Liver (tissue), 9 donors: ENCODE results near the gene KCNQ1. TPM values are rescaled to one million over a fixed set of nuclear protein-coding genes. Genes with fewer than 3 reads are reported as not detected.

Experiments used
- DNase-seq: peaks from one replicate; pipeline ENCODE4 v3.0.0-alpha.2; 2017; ENCODE audit warnings: low spot score
- H3K27ac ChIP-seq, 2 donors: one replicate each; pipeline ENCODE4 v1.7.0; 2013; ENCODE audit warnings: inconsistent platforms in 2 of 2, low read length in 2 of 2, control low read depth in 1 of 2, low read depth in 1 of 2, mild to moderate bottlenecking in 1 of 2
- H3K27me3 ChIP-seq, 4 donors: one replicate each; pipeline versions ENCODE4 v1.6.1 to v1.7.0; 2013; ENCODE audit warnings: low read length in 3 of 4, inconsistent platforms in 1 of 4, mild to moderate bottlenecking in 1 of 4, moderate library complexity in 1 of 4; ENCODE audit not compliant: control insufficient read depth in 4 of 4, insufficient read depth in 4 of 4
- H3K36me3 ChIP-seq, 4 donors: one replicate each; pipeline versions ENCODE4 v1.6.1 to v1.7.0; 2013; ENCODE audit warnings: low read length in 3 of 4, mild to moderate bottlenecking in 3 of 4, low read depth in 1 of 4, moderate library complexity in 1 of 4; ENCODE audit not compliant: control insufficient read depth in 4 of 4, insufficient read depth in 3 of 4
- H3K4me1 ChIP-seq, 4 donors: one replicate each; pipeline versions ENCODE4 v1.6.1 to v1.7.0; 2013; ENCODE audit warnings: low read length in 3 of 4, mild to moderate bottlenecking in 3 of 4, moderate library complexity in 1 of 4; ENCODE audit not compliant: control insufficient read depth in 4 of 4, insufficient read depth in 4 of 4
- H3K4me3 ChIP-seq, 3 donors: one replicate each; pipeline versions ENCODE4 v1.6.1 to v1.7.0; 2013; ENCODE audit warnings: low read length in 3 of 3, control low read depth in 1 of 3, low read depth in 1 of 3, mild to moderate bottlenecking in 1 of 3
- H3K9ac ChIP-seq, 2 donors: one replicate each; pipeline ENCODE4 v1.7.0; 2013; ENCODE audit warnings: low read length in 2 of 2, mild to moderate bottlenecking in 2 of 2, moderate library complexity in 2 of 2, control low read depth in 1 of 2, low read depth in 1 of 2
- H3K9me3 ChIP-seq, 4 donors: one replicate each; pipeline versions ENCODE4 v1.6.1 to v1.7.0; 2013; ENCODE audit warnings: low read length in 3 of 4; ENCODE audit not compliant: control insufficient read depth in 4 of 4
- EGR1 ChIP-seq, 2 donors: IDR thresholded peaks; 2 replicates each; pipeline ENCODE4 v1.6.1; 2016 to 2018; ENCODE audit warnings: antibody characterized with exemption in 2 of 2, low read depth in 2 of 2
- FOXA1 ChIP-seq: IDR thresholded peaks from 2 replicates; pipeline ENCODE4 v1.6.1; 2016; ENCODE audit warnings: antibody characterized with exemption
- FOXA2 ChIP-seq: IDR thresholded peaks from 2 replicates; pipeline ENCODE4 v1.6.1; 2016; ENCODE audit warnings: antibody characterized with exemption
- GABPA ChIP-seq, 2 donors: IDR thresholded peaks in 1 of 2; conservative IDR thresholded peaks in 1 of 2; 2 replicates each; pipeline ENCODE4 v1.6.1; 2016; ENCODE audit warnings: antibody characterized with exemption in 2 of 2, mild to moderate bottlenecking in 1 of 2, moderate library complexity in 1 of 2
- HNF4A ChIP-seq, 2 donors: conservative IDR thresholded peaks; 2 replicates each; pipeline ENCODE4 v1.6.1; 2016; ENCODE audit warnings: antibody characterized with exemption in 2 of 2, mild to moderate bottlenecking in 2 of 2
- HNF4G ChIP-seq: IDR thresholded peaks from 2 replicates; pipeline ENCODE4 v1.6.1; 2016; ENCODE audit warnings: antibody characterized with exemption
- JUND ChIP-seq, 2 donors: IDR thresholded peaks; 2 replicates each; pipeline ENCODE4 v1.6.1; 2016; ENCODE audit warnings: antibody characterized with exemption in 2 of 2
- MAX ChIP-seq: IDR thresholded peaks from 2 replicates; pipeline ENCODE4 v1.6.1; 2016; ENCODE audit warnings: antibody characterized with exemption
- RAD21 ChIP-seq, 2 donors: IDR thresholded peaks; 2 replicates each; pipeline ENCODE4 v1.6.1; 2016; ENCODE audit warnings: antibody characterized with exemption in 2 of 2, mild to moderate bottlenecking in 2 of 2
- RXRA ChIP-seq, 2 donors: IDR thresholded peaks; 2 replicates each; pipeline ENCODE4 v1.6.1; 2017 to 2018; ENCODE audit warnings: antibody characterized with exemption in 2 of 2, mild to moderate bottlenecking in 1 of 2
- TAF1 ChIP-seq: conservative IDR thresholded peaks from 2 replicates; pipeline ENCODE4 v1.6.1; 2016; ENCODE audit warnings: antibody characterized with exemption, mild to moderate bottlenecking
- YY1 ChIP-seq: IDR thresholded peaks from 2 replicates; pipeline ENCODE4 v1.6.1; 2016; ENCODE audit warnings: antibody characterized with exemption, mild to moderate bottlenecking
- WGBS: extraction: QIAGEN DNeasy Blood & Tissue Kit; methylation state at CpG from one replicate; pipeline ENCODE4 v1.1.7; 2013; 5-methylcytosine and 5-hydroxymethylcytosine counted together
- polyA plus RNA-seq, 2 donors: library from polyadenylated mRNA; stranded (reverse) in 1 of 2; unstranded in 1 of 2; fragments of 200-250 nt in 1 of 2; fragments of >200 nt in 1 of 2; fragmentation: Nextera tagmentation in 1 of 2; extraction: Ambion mirVana in 1 of 2; gene quantifications; one replicate each; pipeline versions ENCODE4 v1.2.1 to v1.2.3, GENCODE V29; 2013 to 2015
- total RNA-seq, 2 donors: library from RNA; depleted of rRNA; stranded (reverse); fragments of >200 nt; gene quantifications; one replicate each; pipeline ENCODE4 v1.2.3, GENCODE V29; 2014
- TF ChIP-seq, protein P1 (sequence below): IDR thresholded peaks from 2 replicates; pipeline ENCODE4 v1.6.1; 2016; ENCODE audit warnings: antibody characterized with exemption
- TF ChIP-seq, protein P2 (sequence below): IDR thresholded peaks from 2 replicates; pipeline ENCODE4 v1.6.1; 2016; ENCODE audit warnings: antibody characterized with exemption
- TF ChIP-seq, protein P3 (sequence below): fragments of 150-350 bp; IDR thresholded peaks from 2 replicates; pipeline ENCODE4 v1.5.1; 2017; ENCODE audit warnings: improper control_type of control experiment, low read depth, low read length; ENCODE audit not compliant: missing input control
- donor health status: healthy.
- donor health status: healthy.
- donor health status: healthy.
- donor health status: healthy.
- donor health status: healthy.

The KCNQ1 gene
- total and polyA plus RNA-seq, 4 donors: 0.31 to 2.2 (median 1.5) TPM

GRCh38 chr11:2453436-2453835 lies 8.6 kb downstream of the KCNQ1 start:
- TF ChIP-seq, protein P1, sequence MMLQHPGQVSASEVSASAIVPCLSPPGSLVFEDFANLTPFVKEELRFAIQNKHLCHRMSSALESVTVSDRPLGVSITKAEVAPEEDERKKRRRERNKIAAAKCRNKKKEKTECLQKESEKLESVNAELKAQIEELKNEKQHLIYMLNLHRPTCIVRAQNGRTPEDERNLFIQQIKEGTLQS: no peak
- TF ChIP-seq HNF4A (conservative IDR thresholded peaks at IDR 0.05): no peak
- no peak for TF ChIP-seq FOXA2
- TF ChIP-seq, protein P2, sequence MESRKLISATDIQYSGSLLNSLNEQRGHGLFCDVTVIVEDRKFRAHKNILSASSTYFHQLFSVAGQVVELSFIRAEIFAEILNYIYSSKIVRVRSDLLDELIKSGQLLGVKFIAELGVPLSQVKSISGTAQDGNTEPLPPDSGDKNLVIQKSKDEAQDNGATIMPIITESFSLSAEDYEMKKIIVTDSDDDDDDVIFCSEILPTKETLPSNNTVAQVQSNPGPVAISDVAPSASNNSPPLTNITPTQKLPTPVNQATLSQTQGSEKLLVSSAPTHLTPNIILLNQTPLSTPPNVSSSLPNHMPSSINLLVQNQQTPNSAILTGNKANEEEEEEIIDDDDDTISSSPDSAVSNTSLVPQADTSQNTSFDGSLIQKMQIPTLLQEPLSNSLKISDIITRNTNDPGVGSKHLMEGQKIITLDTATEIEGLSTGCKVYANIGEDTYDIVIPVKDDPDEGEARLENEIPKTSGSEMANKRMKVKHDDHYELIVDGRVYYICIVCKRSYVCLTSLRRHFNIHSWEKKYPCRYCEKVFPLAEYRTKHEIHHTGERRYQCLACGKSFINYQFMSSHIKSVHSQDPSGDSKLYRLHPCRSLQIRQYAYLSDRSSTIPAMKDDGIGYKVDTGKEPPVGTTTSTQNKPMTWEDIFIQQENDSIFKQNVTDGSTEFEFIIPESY: no peak
- no peak for TF ChIP-seq RAD21 (IDR thresholded peaks at IDR 0.05)
- no peak for TF ChIP-seq FOXA1
- TF ChIP-seq MAX: no peak
- no peak for TF ChIP-seq JUND (IDR thresholded peaks at IDR 0.05)
- TF ChIP-seq HNF4G: no peak
- no peak for TF ChIP-seq GABPA (IDR thresholded peaks at IDR 0.05 in 1 of 2, conservative IDR thresholded peaks at IDR 0.05 in 1 of 2)
- no peak for TF ChIP-seq RXRA (IDR thresholded peaks at IDR 0.05)
- TF ChIP-seq, protein P3, sequence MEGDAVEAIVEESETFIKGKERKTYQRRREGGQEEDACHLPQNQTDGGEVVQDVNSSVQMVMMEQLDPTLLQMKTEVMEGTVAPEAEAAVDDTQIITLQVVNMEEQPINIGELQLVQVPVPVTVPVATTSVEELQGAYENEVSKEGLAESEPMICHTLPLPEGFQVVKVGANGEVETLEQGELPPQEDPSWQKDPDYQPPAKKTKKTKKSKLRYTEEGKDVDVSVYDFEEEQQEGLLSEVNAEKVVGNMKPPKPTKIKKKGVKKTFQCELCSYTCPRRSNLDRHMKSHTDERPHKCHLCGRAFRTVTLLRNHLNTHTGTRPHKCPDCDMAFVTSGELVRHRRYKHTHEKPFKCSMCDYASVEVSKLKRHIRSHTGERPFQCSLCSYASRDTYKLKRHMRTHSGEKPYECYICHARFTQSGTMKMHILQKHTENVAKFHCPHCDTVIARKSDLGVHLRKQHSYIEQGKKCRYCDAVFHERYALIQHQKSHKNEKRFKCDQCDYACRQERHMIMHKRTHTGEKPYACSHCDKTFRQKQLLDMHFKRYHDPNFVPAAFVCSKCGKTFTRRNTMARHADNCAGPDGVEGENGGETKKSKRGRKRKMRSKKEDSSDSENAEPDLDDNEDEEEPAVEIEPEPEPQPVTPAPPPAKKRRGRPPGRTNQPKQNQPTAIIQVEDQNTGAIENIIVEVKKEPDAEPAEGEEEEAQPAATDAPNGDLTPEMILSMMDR: no peak
- Histone ChIP-seq H3K27me3 (no peaks in the 10 kb centered on the region), H3K9ac (no peak overlapping the region), H3K9me3 (no peaks in the 10 kb centered on the region), H3K4me1 (no peaks in the 10 kb centered on the region), H3K36me3 (no peaks in the 10 kb centered on the region), H3K4me3 (no peak overlapping the region), H3K27ac (no peak overlapping the region)
- no peak for DNase-seq
- 90% methylated on average over 5 of the region's 5 CpGs for WGBS

- no peaks in the 10 kb centered on the region for H3K36me3 ChIP-seq
- no peak for TF ChIP-seq HNF4G
- no peaks in the 10 kb centered on the region for H3K27me3 ChIP-seq
- 83% methylated on average over 13 of the region's 13 CpGs for WGBS
- no peaks in the 10 kb centered on the region for H3K4me1 ChIP-seq
- H3K9ac ChIP-seq: no peak overlapping the region
- no peak overlapping the region for H3K4me3 ChIP-seq
- DNase-seq: no peak
- H3K9me3 ChIP-seq: no peaks in the 10 kb centered on the region
- no peak overlapping the region for H3K27ac ChIP-seq
Observed at GRCh38 chr11:2458321-2458720, 13.5 kb downstream of the KCNQ1 start.

DNA sequence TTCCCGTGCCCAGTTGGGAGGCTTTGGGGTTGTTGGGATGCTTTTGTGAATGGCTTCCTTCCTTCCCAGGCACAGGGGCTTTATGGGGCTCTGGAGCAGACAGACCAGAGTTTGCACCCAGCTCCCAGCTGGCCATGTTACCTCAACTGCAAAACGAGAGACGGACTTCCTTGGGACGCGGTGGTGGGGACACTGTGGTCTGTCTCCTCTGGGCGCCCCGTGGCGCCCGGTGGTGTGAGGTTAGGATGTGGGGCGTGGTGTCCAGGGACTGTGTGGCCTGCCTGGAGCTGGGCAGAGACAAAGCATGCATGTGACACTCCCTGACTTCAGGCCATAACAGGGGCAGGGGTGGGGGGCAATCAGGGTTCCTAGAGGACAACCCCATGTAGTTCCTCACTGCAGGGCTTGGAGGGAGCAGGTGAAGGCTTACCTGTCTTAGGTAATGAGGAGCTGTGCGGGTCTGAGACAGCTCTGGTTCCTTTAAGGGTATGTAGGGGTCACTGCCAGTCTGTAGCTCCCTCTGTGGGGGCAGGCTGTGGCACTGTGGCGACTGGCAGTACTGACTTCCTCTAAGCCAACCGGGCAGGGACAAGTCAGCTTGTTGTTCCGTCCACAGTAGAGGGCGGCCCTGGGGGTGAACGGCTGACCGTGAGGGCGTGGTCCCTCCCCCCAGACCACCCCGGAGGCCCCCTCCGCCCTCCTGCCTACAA lies 14.4 kb downstream of the KCNQ1 start:
- DNase-seq: no peak
- H3K9ac ChIP-seq: no peak overlapping the region
- WGBS: 74% methylated on average over 20 of the region's 20 CpGs
- no peak overlapping the region for H3K4me3 ChIP-seq
- H3K4me1 ChIP-seq: no peaks in the 10 kb centered on the region
- H3K36me3 ChIP-seq: no peaks in the 10 kb centered on the region
- H3K27me3 ChIP-seq: no peaks in the 10 kb centered on the region
- no peak overlapping the region for H3K27ac ChIP-seq
- H3K9me3 ChIP-seq: no peaks in the 10 kb centered on the region
- no peak for TF ChIP-seq FOXA2
- TF ChIP-seq, protein P2: no peak
- no peak for TF ChIP-seq FOXA1
- TF ChIP-seq GABPA (IDR thresholded peaks at IDR 0.05 in 1 of 2, conservative IDR thresholded peaks at IDR 0.05 in 1 of 2): no peak
- TF ChIP-seq RAD21 (IDR thresholded peaks at IDR 0.05): no peak
- no peak for TF ChIP-seq EGR1 (IDR thresholded peaks at IDR 0.05; ENCODE audit: low read depth in 2 of 2)
- TF ChIP-seq JUND (IDR thresholded peaks at IDR 0.05): no peak
- TF ChIP-seq HNF4G: no peak
- TF ChIP-seq, protein P3: no peak
- TF ChIP-seq RXRA (IDR thresholded peaks at IDR 0.05): no peak
- TF ChIP-seq YY1: no peak
- no peak for TF ChIP-seq MAX
- no peak for TF ChIP-seq TAF1
